GM19025 (cell line): ENCODE data around the gene STRN.
"Not testable (repeated sequence)": the region's sequence is repeated elsewhere in the genome, so short reads cannot be mapped to it uniquely, and the experiment has no call there.

ENCODE experiments used
- ATAC-seq: cut with Tn5 transposase; IDR thresholded peaks from one replicate; pipeline ENCODE4 v1.9.1; 2021; ENCODE audit warnings: mild to moderate bottlenecking, low read depth, moderate library complexity; ENCODE audit not compliant: unreplicated experiment

STRN gene

GRCh38 chr2:36919041-36919837 is 47.1 kb downstream of the STRN start:
- ATAC-seq: no peak

GRCh38 chr2:36918307-36918706 is 48.0 kb downstream of the STRN start:
- no peak for ATAC-seq

DNA sequence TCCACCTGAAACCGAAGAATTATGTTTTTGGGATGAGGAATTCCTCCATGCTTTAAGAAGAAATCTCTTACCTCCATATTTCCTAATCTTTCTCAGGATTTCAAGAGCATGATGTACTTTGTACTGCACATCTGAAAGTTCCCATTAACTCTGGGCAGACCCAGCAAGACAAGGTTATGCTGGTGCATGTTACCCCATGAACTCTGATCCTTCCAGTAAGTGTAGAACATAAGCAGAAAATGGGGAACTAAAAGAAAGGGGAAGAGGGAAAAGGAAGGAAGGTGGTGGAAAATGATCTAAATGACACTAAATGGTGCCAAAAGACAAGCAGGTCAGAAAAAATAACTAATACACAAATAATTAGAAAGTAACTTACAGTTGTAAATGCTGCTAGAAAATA is 50.7 kb downstream of the STRN start:
- ATAC-seq: no peak

GRCh38 chr2:36912695-36913094 is 53.6 kb downstream of the STRN start:
- no peak for ATAC-seq

- no peak for ATAC-seq
Observed at GRCh38 chr2:36911012-36911411, 55.3 kb downstream of the STRN start.

GRCh38 chr2:36906277-36906676 is 60.1 kb downstream of the STRN start:
- ATAC-seq: no peak

- ATAC-seq: no peak
Observed at GRCh38 chr2:36904636-36905035, 61.7 kb downstream of the STRN start.

DNA sequence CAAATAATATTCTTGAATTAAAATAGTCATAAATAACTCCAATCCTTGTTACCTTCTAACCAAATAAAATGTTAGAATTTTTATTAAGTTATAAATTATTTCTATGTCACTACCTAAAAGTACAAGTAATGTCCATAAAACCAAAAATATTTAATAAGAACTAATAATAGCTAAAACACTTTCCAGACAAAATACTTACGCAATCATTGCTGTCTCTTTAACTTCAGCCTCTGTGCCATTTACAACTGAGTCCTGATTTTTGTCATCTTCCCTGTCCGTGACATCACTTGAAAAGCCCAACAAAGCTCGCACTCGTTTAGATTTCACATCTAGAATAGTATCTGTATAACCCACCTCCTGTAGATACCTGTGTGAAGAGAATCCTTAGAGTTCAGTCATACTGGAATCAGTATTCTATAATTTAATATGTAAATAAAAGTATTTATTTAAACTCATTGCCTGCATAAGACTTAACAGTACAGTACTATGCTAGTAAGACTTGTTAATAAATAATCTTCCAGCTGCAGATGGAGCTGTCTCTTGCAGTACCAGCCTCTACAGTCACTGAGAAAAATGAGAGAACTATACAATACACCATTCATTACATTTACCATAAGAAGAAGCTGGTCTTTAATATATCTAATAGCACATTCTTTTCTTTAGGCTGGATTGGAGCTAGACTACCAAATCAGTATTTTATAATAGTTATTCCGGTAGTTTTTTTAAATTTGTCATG is 63.8 kb downstream of the STRN start:
- no peak for ATAC-seq

GRCh38 chr2:36892805-36893204 is 73.5 kb downstream of the STRN start:
- no peak for ATAC-seq

GRCh38 chr2:36889795-36890194 is 76.5 kb downstream of the STRN start:
- ATAC-seq: no peak

- not testable (repeated sequence) for ATAC-seq
Observed at GRCh38 chr2:36887095-36887494, 79.2 kb downstream of the STRN start.

GRCh38 chr2:36886664-36887063 is 79.7 kb downstream of the STRN start:
- no peak for ATAC-seq

DNA sequence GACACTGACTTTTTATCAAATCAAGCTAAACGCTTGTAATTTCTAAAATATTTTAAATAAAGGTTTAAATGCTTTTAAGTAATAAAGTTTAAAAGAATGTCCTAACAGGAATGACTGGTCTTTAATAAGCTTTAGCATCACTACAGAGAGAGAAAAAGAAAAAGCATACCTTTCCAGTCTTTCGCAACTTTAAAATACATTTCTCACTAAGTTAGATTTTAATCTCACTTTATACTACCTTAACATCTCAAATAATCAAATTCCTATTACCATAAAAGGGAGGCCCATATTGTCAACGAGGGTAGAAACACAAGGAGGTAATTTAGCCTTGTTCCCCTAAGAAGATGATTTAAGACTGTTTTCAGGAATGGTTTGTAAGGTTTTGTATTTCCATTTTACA is 80.7 kb downstream of the STRN start:
- ATAC-seq: no peak

DNA sequence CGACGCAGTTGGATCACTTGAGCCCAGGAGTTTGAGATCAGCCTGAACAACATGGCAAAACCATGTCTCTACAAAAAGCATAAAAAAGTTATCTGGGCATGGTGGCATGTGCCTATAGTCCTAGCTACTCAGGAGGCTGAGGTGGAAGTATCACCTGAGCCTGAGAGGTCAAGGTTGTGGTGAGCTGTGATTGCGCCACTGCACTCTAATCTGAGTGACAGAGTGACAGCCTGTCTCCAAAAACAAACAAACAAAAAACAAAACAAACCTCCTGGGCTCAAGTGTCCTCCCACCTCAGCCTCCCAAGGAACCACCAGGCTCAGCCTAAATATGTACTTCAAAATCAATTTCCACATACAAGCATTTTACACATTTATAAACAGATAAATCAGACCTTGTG is 83.8 kb downstream of the STRN start:
- ATAC-seq: no peak

GRCh38 chr2:36881816-36882215 is 84.5 kb downstream of the STRN start:
- no peak for ATAC-seq

DNA sequence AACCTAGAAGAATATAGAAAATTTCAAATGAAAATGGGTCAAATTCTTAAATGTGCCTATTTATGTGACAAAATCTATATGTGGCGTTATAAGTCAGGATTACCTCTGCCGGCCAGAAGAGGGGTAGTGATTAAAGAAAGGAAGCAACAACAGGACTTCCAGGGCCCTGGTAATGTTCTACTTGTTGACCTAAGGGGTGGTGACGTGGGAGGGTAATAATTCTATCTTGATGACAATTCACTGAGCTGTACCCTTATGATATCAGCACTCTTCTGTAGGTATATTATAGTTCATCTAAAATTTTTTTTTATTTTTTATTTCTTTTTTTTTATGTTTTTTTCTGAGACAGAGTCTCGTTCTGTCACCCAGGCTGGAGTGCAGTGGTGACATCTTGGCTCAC is 87.9 kb downstream of the STRN start:
- ATAC-seq: no peak

GRCh38 chr2:36871068-36871707 is 95.1 kb downstream of the STRN start:
- no peak for ATAC-seq

- ATAC-seq: no peak
Observed at GRCh38 chr2:36869606-36870005, 96.7 kb downstream of the STRN start.

GRCh38 chr2:36861896-36862295 is 104.4 kb downstream of the STRN start:
- no peak for ATAC-seq

DNA sequence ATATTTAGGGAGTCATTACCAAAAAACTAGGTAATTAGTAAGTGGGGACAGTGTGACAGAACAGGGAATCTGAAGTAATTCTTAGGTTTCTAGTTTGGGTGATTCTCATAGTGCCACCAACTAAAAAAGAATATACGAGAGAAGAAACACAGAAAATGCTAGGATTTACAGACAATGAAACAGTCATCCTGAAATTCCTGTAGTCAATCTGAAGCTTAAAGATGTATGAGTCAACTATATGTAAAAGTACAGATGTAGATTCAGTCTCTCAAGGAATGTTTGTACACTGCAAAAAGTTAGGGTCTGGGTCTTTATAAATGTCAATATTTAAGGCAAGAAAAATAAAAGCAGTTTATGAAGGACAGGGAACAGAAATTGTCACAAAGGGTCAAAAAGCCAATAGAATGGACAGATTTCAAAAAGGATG is 107.0 kb downstream of the STRN start:
- ATAC-seq: no peak

DNA sequence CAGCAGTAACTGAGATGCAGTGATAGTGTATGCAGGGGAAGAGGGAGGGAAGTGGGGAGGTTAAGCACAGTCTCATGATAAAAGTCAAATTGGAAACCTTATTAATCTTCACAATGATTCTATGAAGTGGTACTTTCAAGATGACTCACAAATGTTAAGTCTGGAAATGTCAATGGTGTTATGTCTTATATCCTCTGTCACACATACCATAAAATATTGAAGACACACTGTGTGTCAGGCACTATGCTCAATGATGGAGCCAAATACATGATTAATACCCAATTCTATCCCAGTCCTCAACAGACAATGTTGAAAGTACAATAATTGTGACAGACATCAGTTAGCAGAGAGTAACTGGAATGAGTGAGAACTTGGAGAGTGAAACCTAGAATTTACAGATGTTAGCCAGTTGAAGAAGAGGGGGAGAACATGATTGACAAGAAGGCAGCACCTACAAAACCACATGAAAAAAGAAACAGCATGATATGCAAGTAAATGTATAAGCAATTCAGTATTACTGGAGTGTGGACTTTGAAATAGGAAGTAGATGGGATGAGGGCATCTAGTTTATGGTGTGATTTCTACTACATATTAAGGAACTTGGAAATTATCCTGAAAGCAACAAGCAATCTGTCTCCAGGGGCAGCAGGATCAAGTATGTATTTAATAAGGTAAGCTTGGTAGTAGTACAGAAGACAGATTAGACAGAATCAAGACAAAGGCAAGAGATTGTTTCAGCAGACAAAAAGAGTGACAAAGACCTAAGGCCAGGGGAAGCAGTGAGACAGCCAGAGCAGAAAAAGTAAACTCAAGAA is 107.6 kb downstream of the STRN start:
- peak; percentile 68 for ATAC-seq
